OCI-LY7 (cell line): ENCODE results near the gene CCIN.

ENCODE experiments used
- CTCF ChIP-seq: fragments of 200-600 bp; sonication (generic); conservative IDR thresholded peaks from 2 replicates; pipeline ENCODE4 v1.5.1; 2014; ENCODE audit warnings: mild to moderate bottlenecking, antibody characterized with exemption, low read length, moderate library complexity, mixed read lengths
- EZH2phosphoT487 ChIP-seq: fragments of 200-600 bp; sonication (generic); IDR thresholded peaks from 2 replicates; pipeline ENCODE4 v1.6.1; 2018; ENCODE audit warnings: low read depth, borderline replicate concordance, mild to moderate bottlenecking, mixed run types, antibody characterized with exemption, low read length, moderate library complexity, mixed read lengths

- TF ChIP-seq CTCF (no peak), EZH2phosphoT487 (no peak)
These were observed 18.4 kb upstream of the CCIN start for GRCh38 chr9:36150574-36151315.
